Skeletal muscle satellite cell (primary cell): ENCODE results near the gene HMCN1.
"Not testable (repeated sequence)": the region's sequence is repeated elsewhere in the genome, so short reads cannot be mapped to it uniquely, and the experiment has no call there.

Experiments used
- H3K27me3 ChIP-seq: 2 replicates; pipeline ENCODE4 v1.7.0; 2013; ENCODE audit warnings: low read length; ENCODE audit not compliant: control insufficient read depth, insufficient read depth
- H3K36me3 ChIP-seq: 2 replicates; pipeline ENCODE4 v1.7.0; 2013; ENCODE audit warnings: mild to moderate bottlenecking, control low read depth, low read length; ENCODE audit not compliant: insufficient read depth
- H3K4me1 ChIP-seq: 2 replicates; pipeline ENCODE4 v1.7.0; 2013; ENCODE audit warnings: low read length; ENCODE audit not compliant: control insufficient read depth, insufficient read depth
- H3K4me2 ChIP-seq: 2 replicates; pipeline ENCODE4 v1.7.0; 2013; ENCODE audit warnings: mild to moderate bottlenecking, low read length
- H3K4me3 ChIP-seq: 2 replicates; pipeline ENCODE4 v1.7.0; 2013; ENCODE audit warnings: low read length
- H3K9ac ChIP-seq: 2 replicates; pipeline ENCODE4 v1.7.0; 2013; ENCODE audit warnings: mild to moderate bottlenecking, low read depth, low read length, moderate library complexity
- H3K9me3 ChIP-seq: replicated peaks from 2 replicates; pipeline ENCODE4 v1.7.0; 2013; ENCODE audit warnings: mild to moderate bottlenecking, control low read depth, low read length

Gene HMCN1

DNA sequence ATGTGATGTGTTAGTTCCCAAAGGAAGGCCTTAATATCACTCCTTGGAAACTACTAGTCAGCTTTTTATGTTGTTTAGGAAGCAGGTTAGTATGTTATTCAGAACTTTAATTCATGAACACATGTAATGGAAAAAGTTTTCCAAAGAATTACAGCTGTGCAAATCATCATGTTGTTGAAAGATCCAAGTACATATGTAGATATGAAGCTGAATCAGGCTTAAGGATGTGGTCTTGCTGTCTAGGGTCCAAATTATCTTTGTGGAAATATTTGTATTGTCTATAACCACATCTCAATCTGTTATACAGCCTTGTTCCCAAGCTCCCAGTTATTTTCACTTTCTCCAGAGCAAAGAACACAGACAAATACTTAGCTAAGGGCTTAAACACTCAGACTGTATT, 409.3 kb downstream of the HMCN1 start:
- Histone ChIP-seq H3K36me3 (no peaks in the 10 kb centered on the region), H3K9ac (no peak overlapping the region), H3K4me1 (peaks cover 12% of the 10 kb centered on the region), H3K4me2 (no peak overlapping the region), H3K27me3 (no peaks in the 10 kb centered on the region), H3K9me3 (no peaks in the 10 kb centered on the region), H3K4me3 (no peak overlapping the region)

DNA sequence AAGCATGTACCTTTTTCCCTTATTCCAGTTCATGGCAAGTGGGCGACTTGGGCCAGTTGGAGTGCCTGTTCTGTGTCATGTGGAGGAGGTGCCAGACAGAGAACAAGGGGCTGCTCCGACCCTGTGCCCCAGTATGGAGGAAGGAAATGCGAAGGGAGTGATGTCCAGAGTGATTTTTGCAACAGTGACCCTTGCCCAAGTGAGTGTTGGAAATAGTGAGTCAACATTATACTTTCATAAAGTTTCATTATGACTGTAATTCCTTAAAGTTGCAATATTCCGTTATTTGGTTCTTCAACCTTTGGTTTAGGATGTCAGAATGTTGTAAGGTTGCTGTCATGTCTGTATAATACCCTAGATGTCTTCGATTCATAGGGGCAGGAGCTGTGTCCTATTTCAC, 410.3 kb downstream of the HMCN1 start:
- Histone ChIP-seq H3K27me3 (no peaks in the 10 kb centered on the region), H3K9ac (no peak overlapping the region), H3K4me3 (no peak overlapping the region), H3K4me2 (no peak overlapping the region), H3K36me3 (no peaks in the 10 kb centered on the region), H3K4me1 (peaks cover 5% of the 10 kb centered on the region), H3K9me3 (no peaks in the 10 kb centered on the region)

DNA sequence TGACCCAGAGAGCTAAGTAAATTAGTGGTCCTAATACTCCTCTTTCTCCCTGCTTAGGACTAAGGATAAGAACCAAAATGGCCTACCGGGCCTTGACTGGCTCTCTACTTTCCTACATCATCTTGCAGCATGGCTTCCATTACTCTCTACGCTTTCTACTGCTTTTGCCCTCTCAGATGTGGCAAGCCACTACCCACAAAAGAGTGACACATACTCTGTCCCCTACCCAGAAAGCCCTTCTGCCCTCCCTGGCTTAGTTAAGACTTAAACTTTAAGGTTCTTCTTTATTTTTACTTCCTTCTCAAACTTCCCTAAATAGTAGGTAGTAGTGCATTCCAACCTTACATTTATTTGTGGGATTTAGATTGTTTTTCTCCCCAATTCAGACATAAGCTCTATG, 412.8 kb downstream of the HMCN1 start:
- H3K9ac ChIP-seq = no peak overlapping the region
- no peaks in the 10 kb centered on the region for H3K27me3 ChIP-seq
- no peak overlapping the region for H3K4me3 ChIP-seq
- peaks cover under 1% of the 10 kb centered on the region for H3K4me1 ChIP-seq
- H3K4me2 ChIP-seq = no peak overlapping the region
- H3K36me3 ChIP-seq = no peaks in the 10 kb centered on the region
- H3K9me3 ChIP-seq = no peaks in the 10 kb centered on the region

DNA sequence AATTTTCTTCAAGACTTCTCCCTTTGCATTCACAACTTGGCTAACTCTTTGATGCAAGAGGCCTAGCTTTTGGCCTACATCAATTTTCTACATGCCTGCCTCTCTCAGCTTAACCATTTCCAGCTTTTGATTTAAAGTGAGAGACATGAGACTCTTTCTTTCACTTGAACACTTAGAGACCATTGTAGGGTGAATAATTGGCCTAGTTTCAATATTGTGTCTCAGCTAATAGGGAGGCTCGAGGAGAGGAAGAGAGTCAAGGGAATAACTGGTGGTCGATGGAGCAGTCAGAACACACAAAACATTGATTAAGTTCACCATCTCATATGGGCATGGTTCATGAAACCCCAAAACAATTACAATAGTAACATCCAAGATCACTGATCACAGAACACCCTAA, 415.4 kb downstream of the HMCN1 start:
- Histone ChIP-seq H3K27me3 (no peaks in the 10 kb centered on the region), H3K9ac (no peak overlapping the region), H3K36me3 (no peaks in the 10 kb centered on the region), H3K4me2 (no peak overlapping the region), H3K4me3 (no peak overlapping the region), H3K4me1 (peaks cover 15% of the 10 kb centered on the region), H3K9me3 (no peaks in the 10 kb centered on the region)

DNA sequence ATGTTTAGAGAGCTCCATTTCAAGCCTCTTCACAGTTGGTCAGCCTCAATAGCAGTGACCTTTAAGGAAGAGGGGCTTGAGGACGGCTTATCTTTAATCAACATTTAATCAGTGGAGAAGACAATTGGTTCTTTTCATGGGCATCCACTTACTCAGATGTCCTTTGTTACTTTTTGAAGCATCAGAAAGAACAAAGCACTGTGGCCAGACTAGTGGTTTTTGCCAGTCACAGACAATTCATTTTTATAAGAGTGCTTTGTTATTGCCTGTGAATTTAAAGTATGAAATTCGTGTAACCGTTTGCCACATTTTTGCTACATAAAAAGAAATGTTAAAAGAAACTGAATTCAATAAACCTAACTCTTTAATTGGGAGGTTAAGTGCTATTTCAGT, 418.0 kb downstream of the HMCN1 start:
- H3K9ac ChIP-seq = no peak overlapping the region
- no peak overlapping the region for H3K4me3 ChIP-seq

DNA sequence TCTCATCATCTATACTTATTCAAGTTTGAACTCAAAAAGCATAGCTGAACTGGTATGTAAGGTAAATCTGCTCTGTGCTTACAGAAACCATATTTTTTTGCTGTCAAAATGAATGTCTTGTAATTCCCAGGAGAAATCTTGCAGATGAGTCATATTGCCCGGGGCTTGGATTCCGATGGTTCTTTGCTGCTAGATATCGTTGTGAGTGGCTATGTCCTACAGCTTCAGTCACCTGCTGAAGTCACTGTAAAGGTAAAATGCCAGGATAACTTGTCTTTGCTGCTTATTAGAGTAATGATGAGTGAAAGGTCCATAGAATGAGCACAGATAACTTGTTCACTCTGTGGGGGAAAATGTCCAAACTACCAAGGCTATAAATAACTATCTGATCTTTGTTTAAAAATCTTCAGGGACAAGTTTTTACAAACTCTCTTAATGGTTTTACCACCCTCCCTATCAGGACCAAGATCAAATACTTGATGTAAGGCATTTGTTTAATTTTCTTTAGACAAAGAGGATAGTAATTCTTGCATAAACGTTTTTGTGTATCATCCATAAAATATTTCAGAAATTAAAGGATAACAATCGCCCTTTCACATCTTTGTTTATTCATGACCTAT, 418.5 kb downstream of the HMCN1 start:
- H3K27me3 ChIP-seq = no peaks in the 10 kb centered on the region
- no peaks in the 10 kb centered on the region for H3K36me3 ChIP-seq
- H3K4me1 ChIP-seq = peaks cover 25% of the 10 kb centered on the region
- H3K4me2 ChIP-seq = no peak overlapping the region
- H3K9ac ChIP-seq = no peak overlapping the region
- H3K4me3 ChIP-seq = no peak overlapping the region
- H3K9me3 ChIP-seq = no peaks in the 10 kb centered on the region

More for the DNA sequence above, 418.0 kb downstream of the HMCN1 start:
- H3K4me1 ChIP-seq = peaks cover 25% of the 10 kb centered on the region
- no peaks in the 10 kb centered on the region for H3K36me3 ChIP-seq
- H3K4me2 ChIP-seq = no peak overlapping the region
- H3K27me3 ChIP-seq = no peaks in the 10 kb centered on the region
- no peaks in the 10 kb centered on the region for H3K9me3 ChIP-seq

DNA sequence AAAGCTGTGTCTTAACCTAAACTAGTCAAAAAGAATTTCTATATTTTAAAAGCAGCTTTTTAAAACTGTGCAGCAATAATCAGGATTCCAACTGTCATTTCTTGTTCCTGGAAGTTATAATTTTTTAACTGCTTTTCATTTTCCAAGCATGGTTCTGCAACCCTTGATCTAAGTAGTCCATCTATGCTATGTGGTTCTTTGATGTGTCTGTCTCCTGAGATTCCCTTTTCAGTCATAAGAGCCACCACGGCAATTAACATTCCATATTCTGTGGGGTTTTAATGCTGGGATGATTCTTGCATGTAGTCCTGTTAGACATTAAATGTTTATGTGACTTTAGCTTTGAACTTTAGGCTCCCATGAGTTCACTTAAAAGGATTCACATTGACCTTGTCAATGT, 420.5 kb downstream of the HMCN1 start:
- Histone ChIP-seq H3K4me1 (peaks cover 25% of the 10 kb centered on the region), H3K9ac (no peak overlapping the region), H3K27me3 (no peaks in the 10 kb centered on the region)

DNA sequence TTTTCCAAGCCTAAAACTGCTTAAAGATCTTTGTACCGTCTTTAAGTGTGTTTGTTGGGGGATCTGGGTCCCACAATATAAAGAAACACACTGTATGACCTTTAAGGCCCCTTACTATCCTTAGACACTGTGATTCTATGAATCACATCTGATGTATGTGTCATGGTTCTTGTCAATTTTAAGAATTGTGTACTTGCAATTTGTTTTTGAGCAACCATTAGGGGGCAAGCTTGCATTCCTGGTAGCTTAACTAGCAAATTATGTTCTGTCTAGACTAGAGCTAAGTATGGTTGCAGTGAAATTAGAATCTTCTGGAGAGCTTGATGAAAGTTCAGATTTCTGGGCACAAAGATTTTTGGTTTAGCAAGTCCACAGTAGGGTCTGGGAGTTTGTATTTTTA, 421.4 kb downstream of the HMCN1 start:
- Histone ChIP-seq H3K4me2 (no peak overlapping the region), H3K4me1 (peaks cover 25% of the 10 kb centered on the region), H3K9me3 (no peaks in the 10 kb centered on the region), H3K4me3 (no peak overlapping the region), H3K9ac (no peak overlapping the region), H3K27me3 (no peaks in the 10 kb centered on the region), H3K36me3 (no peaks in the 10 kb centered on the region)

More for the DNA sequence above, 420.5 kb downstream of the HMCN1 start:
- Histone ChIP-seq H3K4me3 (no peak overlapping the region), H3K36me3 (no peaks in the 10 kb centered on the region), H3K4me2 (no peak overlapping the region), H3K9me3 (no peaks in the 10 kb centered on the region)

DNA sequence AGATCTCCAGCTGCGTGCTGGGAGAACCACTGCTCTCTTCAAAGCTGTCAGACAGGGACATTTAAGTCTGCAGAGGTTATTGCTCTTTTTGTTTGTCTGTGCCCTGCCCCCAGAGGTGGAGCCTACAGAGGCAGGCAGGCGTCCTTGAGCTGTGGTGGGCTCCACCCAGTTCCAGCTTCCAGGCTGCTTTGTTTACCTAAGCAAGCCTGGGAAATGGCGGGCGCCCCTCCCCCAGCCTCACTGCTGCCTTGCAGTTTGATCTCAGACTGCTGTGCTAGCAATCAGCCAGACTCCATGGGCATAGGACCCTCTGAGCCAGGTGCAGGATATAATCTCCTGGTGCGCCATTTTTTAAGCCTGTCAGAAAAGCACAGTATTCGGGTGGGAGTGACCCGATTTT, 428.7 kb downstream of the HMCN1 start:
- not testable (repeated sequence) for H3K27me3 ChIP-seq, H3K9ac ChIP-seq, H3K4me1 ChIP-seq, H3K4me3 ChIP-seq, H3K36me3 ChIP-seq, H3K4me2 ChIP-seq, H3K9me3 ChIP-seq

DNA sequence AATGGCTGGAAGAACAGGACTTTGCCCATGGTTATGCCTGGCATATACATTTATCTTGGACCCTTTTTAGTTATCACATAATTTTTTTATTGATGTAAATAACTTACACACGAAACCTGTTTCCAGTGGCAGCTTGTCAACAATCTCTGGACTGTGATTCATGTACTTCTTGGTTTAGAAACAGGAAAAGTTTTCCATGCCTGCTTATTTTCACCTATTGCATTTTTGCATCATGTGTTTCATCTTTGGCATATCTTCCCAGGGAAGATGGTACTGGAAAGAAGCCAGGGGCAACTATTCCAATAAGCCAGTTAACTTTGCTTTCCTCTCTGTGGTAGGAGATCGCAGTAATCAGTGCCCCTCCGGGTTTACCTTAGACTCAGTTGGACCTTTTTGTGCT, 430.6 kb downstream of the HMCN1 start:
- Histone ChIP-seq H3K27me3 (no peaks in the 10 kb centered on the region), H3K9ac (no peak overlapping the region), H3K4me1 (peaks cover 6% of the 10 kb centered on the region), H3K9me3 (no peaks in the 10 kb centered on the region), H3K4me2 (no peak overlapping the region), H3K36me3 (no peaks in the 10 kb centered on the region), H3K4me3 (no peak overlapping the region)

DNA sequence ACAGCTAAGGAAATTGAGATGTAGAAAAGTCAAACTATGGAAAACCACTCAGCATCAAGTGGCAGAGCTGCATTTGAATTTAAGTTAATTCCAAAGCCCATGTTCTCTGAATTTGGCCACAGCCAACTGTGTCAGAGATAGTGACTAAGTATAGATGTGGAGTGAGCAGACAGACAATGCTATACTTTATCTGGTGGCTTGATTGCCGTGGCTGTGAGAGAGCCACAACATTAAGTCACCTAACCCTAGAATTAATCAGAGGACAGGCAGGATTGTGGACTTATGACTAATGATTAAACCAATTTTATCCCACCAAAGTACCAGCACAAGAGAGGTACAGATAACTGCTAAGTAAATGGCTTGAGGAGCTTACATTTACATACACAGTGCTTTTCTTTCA, 431.1 kb downstream of the HMCN1 start:
- Histone ChIP-seq H3K4me3 (no peak overlapping the region), H3K27me3 (no peaks in the 10 kb centered on the region), H3K4me1 (peaks cover 6% of the 10 kb centered on the region), H3K9ac (no peak overlapping the region), H3K36me3 (no peaks in the 10 kb centered on the region), H3K9me3 (no peaks in the 10 kb centered on the region), H3K4me2 (no peak overlapping the region)

DNA sequence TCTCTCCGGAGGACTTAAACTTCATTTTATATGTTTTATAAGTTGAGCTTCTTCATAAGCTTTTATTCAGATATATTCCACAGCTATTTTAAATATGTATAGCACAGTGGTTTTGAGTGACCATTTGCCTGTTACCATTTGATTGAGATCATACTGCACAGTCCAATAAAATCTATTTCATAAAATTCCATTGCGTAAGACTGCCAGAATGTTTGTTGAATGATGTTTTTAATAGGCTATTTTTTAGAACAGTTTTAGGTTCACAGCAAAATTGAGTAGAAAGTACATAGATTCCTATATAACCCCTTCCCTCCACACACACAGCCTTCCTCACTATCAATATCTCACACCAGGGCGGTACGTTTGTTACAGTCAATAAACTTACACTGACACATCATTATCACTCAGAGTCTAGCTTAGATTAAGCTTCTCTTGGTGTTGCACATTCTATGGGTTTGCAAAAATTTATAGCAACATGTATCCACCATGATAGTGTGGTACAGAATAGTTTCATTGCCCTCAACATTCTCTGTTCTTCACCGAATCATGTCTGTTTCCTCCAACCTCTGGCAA, 433.0 kb downstream of the HMCN1 start:
- Histone ChIP-seq H3K4me2 (no peak overlapping the region), H3K9me3 (no peaks in the 10 kb centered on the region), H3K36me3 (no peaks in the 10 kb centered on the region), H3K27me3 (no peaks in the 10 kb centered on the region), H3K9ac (no peak overlapping the region), H3K4me1 (peaks cover 6% of the 10 kb centered on the region), H3K4me3 (no peak overlapping the region)
